Lower leg skin (tissue), 3 donors: ENCODE data around the gene MRPS11.

Experiments
- CTCF ChIP-seq, 3 donors: fragments of 450-650 bp; IDR thresholded peaks; one replicate each; pipeline ENCODE4 v1.5.1; 2016; ENCODE audit warnings: antibody characterized with exemption in 3 of 3, mild to moderate bottlenecking in 3 of 3, moderate library complexity in 2 of 3
- POLR2A ChIP-seq, 2 donors: fragments of 450-650 bp; IDR thresholded peaks; one replicate each; pipeline ENCODE4 v1.6.1; 2016 to 2017; ENCODE audit warnings: antibody characterized with exemption in 2 of 2, mild to moderate bottlenecking in 1 of 2, moderate library complexity in 1 of 2

GRCh38 chr15:88419830-88420229 is 47.7 kb upstream of the MRPS11 start:
- TF ChIP-seq CTCF (IDR thresholded peaks at IDR 0.05) (no peak), POLR2A (IDR thresholded peaks at IDR 0.05) (no peak)
